ENCODE data around the gene CPT1A. TPM values are rescaled to one million over a fixed set of nuclear protein-coding genes. Genes with fewer than 3 reads are reported as not detected.

CPT1A gene
- total RNA-seq, 2 experiments from 2014 or later: 11.3 to 13.2 TPM

DNA sequence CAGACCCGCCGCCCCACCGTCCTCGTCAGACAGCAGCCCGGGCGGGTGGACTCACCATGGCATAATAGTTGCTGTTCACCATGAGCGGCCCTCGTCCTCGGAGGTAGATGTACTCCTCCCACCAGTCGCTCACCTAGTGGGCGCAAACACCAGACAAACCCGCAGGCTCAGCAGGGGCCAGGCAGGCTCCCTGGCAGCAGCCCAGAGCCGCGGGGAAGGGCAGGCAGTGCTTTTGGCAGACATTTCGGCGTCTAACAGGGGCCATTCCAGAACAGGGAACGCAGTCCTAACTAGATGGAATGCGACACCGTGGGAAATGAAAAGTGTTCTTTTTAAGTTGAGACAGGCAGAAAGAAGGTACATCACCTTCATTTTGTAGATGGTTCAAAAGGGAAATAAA is 44.9 kb downstream of the CPT1A start:
- no peaks in the 10 kb centered on the region for H3K9me3 ChIP-seq (ENCODE audit: control insufficient read depth in 1 of 2, insufficient read depth in 1 of 2, low read length in 2 of 2)
- H3K4me3 ChIP-seq (ENCODE audit: low read length): no peak overlapping the region
- H3K27me3 Mint-ChIP-seq: no peaks in the 10 kb centered on the region
- no peak overlapping the region for H3K27ac ChIP-seq (ENCODE audit: low read depth in 1 of 2, low read length in 2 of 2)
- H3K36me3 Mint-ChIP-seq (ENCODE audit: low read depth): peaks cover 85% of the 10 kb centered on the region
- no peak overlapping the region for H3K4me3 Mint-ChIP-seq
- peaks cover 42% of the 10 kb centered on the region for H3K36me3 ChIP-seq (ENCODE audit: insufficient read depth, low read length)
- TF ChIP-seq, protein P1, sequence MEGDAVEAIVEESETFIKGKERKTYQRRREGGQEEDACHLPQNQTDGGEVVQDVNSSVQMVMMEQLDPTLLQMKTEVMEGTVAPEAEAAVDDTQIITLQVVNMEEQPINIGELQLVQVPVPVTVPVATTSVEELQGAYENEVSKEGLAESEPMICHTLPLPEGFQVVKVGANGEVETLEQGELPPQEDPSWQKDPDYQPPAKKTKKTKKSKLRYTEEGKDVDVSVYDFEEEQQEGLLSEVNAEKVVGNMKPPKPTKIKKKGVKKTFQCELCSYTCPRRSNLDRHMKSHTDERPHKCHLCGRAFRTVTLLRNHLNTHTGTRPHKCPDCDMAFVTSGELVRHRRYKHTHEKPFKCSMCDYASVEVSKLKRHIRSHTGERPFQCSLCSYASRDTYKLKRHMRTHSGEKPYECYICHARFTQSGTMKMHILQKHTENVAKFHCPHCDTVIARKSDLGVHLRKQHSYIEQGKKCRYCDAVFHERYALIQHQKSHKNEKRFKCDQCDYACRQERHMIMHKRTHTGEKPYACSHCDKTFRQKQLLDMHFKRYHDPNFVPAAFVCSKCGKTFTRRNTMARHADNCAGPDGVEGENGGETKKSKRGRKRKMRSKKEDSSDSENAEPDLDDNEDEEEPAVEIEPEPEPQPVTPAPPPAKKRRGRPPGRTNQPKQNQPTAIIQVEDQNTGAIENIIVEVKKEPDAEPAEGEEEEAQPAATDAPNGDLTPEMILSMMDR (IDR thresholded peaks at IDR 0.05): no peak
- intact Hi-C loops (cut with DNase I, micrococcal nuclease): loop anchor here in 1 of 2 experiments (5.0 to 10.0 kb wide), 2 partner anchors 48 to 164 kb away; partner anchors contain the start of gene CPT1A
- no peaks in the 10 kb centered on the region for H3K4me1 ChIP-seq (ENCODE audit: insufficient read depth, low read length)
- no peaks in the 10 kb centered on the region for H3K4me1 Mint-ChIP-seq (ENCODE audit: low read depth)
- H3K27me3 ChIP-seq (ENCODE audit: control insufficient read depth in 1 of 2, insufficient read depth in 2 of 2, low read length in 2 of 2): no peaks in the 10 kb centered on the region
- ATAC-seq (ENCODE audit: poor library complexity) (no peak), DNase-seq (no peak)
- no peaks in the 10 kb centered on the region for H3K9me3 Mint-ChIP-seq
- POLR2A ChIA-PET: no interaction called here
- CTCF ChIA-PET: no interaction called here
- no peak overlapping the region for H3K27ac Mint-ChIP-seq

DNA sequence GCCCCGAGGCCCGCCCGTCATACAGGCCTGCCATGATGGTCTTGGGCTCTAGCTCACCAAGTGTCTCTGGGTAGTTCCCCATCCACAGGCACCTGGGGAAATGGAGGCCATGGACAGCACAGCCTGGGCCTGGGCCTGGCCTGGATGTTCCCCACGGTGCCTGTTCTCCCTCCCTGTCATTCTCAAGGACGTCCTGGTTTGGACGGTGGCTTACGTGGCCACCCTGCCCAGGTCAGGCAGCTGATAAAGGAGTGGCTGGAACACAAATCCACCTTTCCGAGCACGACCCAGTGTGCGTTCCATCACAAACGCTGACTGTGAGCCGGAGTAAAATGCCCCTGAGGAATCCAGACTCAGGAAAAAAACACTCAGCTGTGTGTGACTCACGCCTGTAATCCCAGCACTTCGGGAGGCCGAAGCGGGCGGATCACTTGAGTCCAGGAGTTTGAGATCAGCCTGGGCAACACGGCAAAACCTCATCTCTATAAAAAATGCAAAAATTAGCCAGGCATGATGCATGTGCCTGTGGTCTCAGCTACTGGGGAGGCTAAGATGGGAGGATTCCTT is 49.2 kb downstream of the CPT1A start:
- Mint-ChIP-seq H3K4me1 (ENCODE audit: low read depth) (no peaks in the 10 kb centered on the region), H3K9me3 (no peaks in the 10 kb centered on the region), H3K27ac (no peak overlapping the region), H3K27me3 (no peaks in the 10 kb centered on the region), H3K36me3 (ENCODE audit: low read depth) (peaks cover 58% of the 10 kb centered on the region), H3K4me3 (no peak overlapping the region)
- DNase-seq (no peak), ATAC-seq (ENCODE audit: poor library complexity) (no peak)
- Histone ChIP-seq H3K9me3 (ENCODE audit: control insufficient read depth in 1 of 2, insufficient read depth in 1 of 2, low read length in 2 of 2) (no peaks in the 10 kb centered on the region), H3K4me1 (ENCODE audit: insufficient read depth, low read length) (no peaks in the 10 kb centered on the region), H3K27me3 (ENCODE audit: control insufficient read depth in 1 of 2, insufficient read depth in 2 of 2, low read length in 2 of 2) (no peaks in the 10 kb centered on the region), H3K4me3 (ENCODE audit: low read length) (no peak overlapping the region), H3K36me3 (ENCODE audit: insufficient read depth, low read length) (peaks cover 27% of the 10 kb centered on the region), H3K27ac (ENCODE audit: low read depth in 1 of 2, low read length in 2 of 2) (no peak overlapping the region)
- intact Hi-C loops (cut with DNase I, micrococcal nuclease): loop anchor here in 1 of 2 experiments (10.0 kb wide), 1 partner anchor 52 kb away; the partner anchor contains the start of gene CPT1A
- CTCF ChIA-PET: no interaction called here
- TF ChIP-seq, protein P1 (IDR thresholded peaks at IDR 0.05): no peak
- POLR2A ChIA-PET: no interaction called here

DNA sequence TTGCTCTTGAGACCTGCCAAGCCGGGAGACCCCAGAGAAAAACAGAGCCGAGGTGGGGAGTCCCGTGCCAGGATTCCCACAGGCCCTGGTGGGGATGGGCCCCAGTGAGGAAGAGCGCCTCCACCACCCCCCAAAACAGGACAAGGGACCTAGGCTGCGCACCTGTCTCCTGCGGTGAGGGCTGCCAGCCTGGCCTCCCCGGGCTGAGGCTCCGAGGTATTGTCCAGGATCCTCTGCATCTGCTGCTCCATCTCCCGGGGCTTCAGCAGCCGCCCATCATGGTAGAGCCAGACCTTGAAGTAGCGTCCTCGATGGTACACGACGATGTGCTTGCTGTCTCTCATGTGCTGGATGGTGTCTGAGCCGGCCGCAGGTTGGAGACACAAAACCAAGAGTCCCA is 57.1 kb downstream of the CPT1A start:
- Mint-ChIP-seq H3K27ac (no peak overlapping the region), H3K4me3 (no peak overlapping the region), H3K27me3 (no peaks in the 10 kb centered on the region), H3K4me1 (ENCODE audit: low read depth) (no peaks in the 10 kb centered on the region), H3K36me3 (ENCODE audit: low read depth) (peaks cover 53% of the 10 kb centered on the region), H3K9me3 (no peaks in the 10 kb centered on the region)
- TF ChIP-seq, protein P1 (IDR thresholded peaks at IDR 0.05): no peak
- CTCF ChIA-PET: no interaction called here
- no peak for ATAC-seq (ENCODE audit: poor library complexity)
- no peaks in the 10 kb centered on the region for H3K4me1 ChIP-seq (ENCODE audit: insufficient read depth, low read length)
- intact Hi-C loops (cut with DNase I, micrococcal nuclease): no loop called here
- POLR2A ChIA-PET: no interaction called here
- DNase-seq: no peak
- no peak overlapping the region for H3K4me3 ChIP-seq (ENCODE audit: low read length)
- no peaks in the 10 kb centered on the region for H3K27me3 ChIP-seq (ENCODE audit: control insufficient read depth in 1 of 2, insufficient read depth in 2 of 2, low read length in 2 of 2)
- H3K27ac ChIP-seq (ENCODE audit: low read depth in 1 of 2, low read length in 2 of 2): no peak overlapping the region
- H3K36me3 ChIP-seq (ENCODE audit: insufficient read depth, low read length): peaks cover 41% of the 10 kb centered on the region
- H3K9me3 ChIP-seq (ENCODE audit: control insufficient read depth in 1 of 2, insufficient read depth in 1 of 2, low read length in 2 of 2): no peaks in the 10 kb centered on the region
